Neural progenitor cell (in vitro differentiated cells): ENCODE measurements around the gene INSM1. TPM values are rescaled to one million over a fixed set of nuclear protein-coding genes. Genes with fewer than 3 reads are reported as not detected.
A peak's percentile ranks its signal among the peaks of the same experiment; 100 is the strongest.

Source experiments
- DNase-seq: peaks from one replicate; pipeline ENCODE4 v3.0.0-alpha.2; 2016; ENCODE audit warnings: low spot score
- H2AFZ ChIP-seq: fragments of 200-600 bp; sonication (generic); replicated peaks from 2 replicates; pipeline ENCODE4 v1.6.1; 2016; ENCODE audit warnings: antibody characterized with exemption
- H3F3A ChIP-seq: fragments of 200-600 bp; sonication (generic); 2 replicates; pipeline ENCODE4 v1.6.1; 2016; ENCODE audit warnings: antibody characterized with exemption, low read depth
- H3K27ac ChIP-seq: fragments of 200-600 bp; sonication (generic); 2 replicates; pipeline ENCODE4 v1.5.1; 2016; ENCODE audit warnings: mild to moderate bottlenecking
- H3K27me3 ChIP-seq: fragments of 200-600 bp; sonication (generic); 2 replicates; pipeline ENCODE4 v1.6.1; 2016; ENCODE audit warnings: mild to moderate bottlenecking, moderate library complexity
- H3K36me3 ChIP-seq: fragments of 200-600 bp; sonication (generic); 2 replicates; pipeline ENCODE4 v1.5.1; 2016
- H3K4me1 ChIP-seq: fragments of 200-600 bp; sonication (generic); 2 replicates; pipeline ENCODE4 v1.6.1; 2016; ENCODE audit warnings: mixed run types
- H3K4me2 ChIP-seq: fragments of 200-600 bp; sonication (generic); 2 replicates; pipeline ENCODE4 v1.6.1; 2016
- H3K4me3 ChIP-seq: fragments of 200-600 bp; sonication (generic); 2 replicates; pipeline ENCODE4 v1.5.1; 2016
- H3K79me2 ChIP-seq: fragments of 200-600 bp; sonication (generic); 2 replicates; pipeline ENCODE4 v1.6.1; 2016; ENCODE audit warnings: low read depth
- H3K9ac ChIP-seq: fragments of 200-600 bp; sonication (generic); 2 replicates; pipeline ENCODE4 v1.6.1; 2016
- H3K9me3 ChIP-seq: fragments of 200-600 bp; sonication (generic); 2 replicates; pipeline ENCODE4 v1.5.1; 2016; ENCODE audit warnings: low read depth
- H4K20me1 ChIP-seq: fragments of 200-600 bp; sonication (generic); 2 replicates; pipeline ENCODE4 v1.6.1; 2016; ENCODE audit warnings: low read depth
- H3K27ac Mint-ChIP-seq: 3 replicates; pipeline ENCODE4 v1.8.0; 2021; ENCODE audit warnings: mixed read lengths
- H3K27me3 Mint-ChIP-seq: 2 replicates; pipeline ENCODE4 v1.8.0; 2022; ENCODE audit warnings: low read depth, mild to moderate bottlenecking, inconsistent platforms, moderate library complexity, mixed read lengths; ENCODE audit not compliant: insufficient read depth
- H3K36me3 Mint-ChIP-seq: 3 replicates; pipeline ENCODE4 v1.8.0; 2021; ENCODE audit warnings: mixed read lengths
- H3K4me1 Mint-ChIP-seq: 3 replicates; pipeline ENCODE4 v1.8.0; 2021; ENCODE audit warnings: mixed read lengths
- H3K4me3 Mint-ChIP-seq: 3 replicates; pipeline ENCODE4 v1.8.0; 2021; ENCODE audit warnings: mild to moderate bottlenecking, moderate library complexity, mixed read lengths
- H3K9me3 Mint-ChIP-seq: 3 replicates; pipeline ENCODE4 v1.8.0; 2020; ENCODE audit warnings: mixed read lengths
- EZH2 ChIP-seq: fragments of 200-600 bp; sonication (generic); IDR thresholded peaks from 2 replicates; pipeline ENCODE4 v1.6.1; 2017; ENCODE audit warnings: antibody characterized with exemption, mild to moderate bottlenecking, moderate library complexity
- EZH2phosphoT487 ChIP-seq: fragments of 200-600 bp; sonication (generic); IDR thresholded peaks from 2 replicates; pipeline ENCODE4 v1.6.1; 2017; ENCODE audit warnings: antibody characterized with exemption
- total RNA-seq: library from RNA; depleted of rRNA; stranded (reverse); fragments of >200 nt; gene quantifications from 2 replicates; pipeline ENCODE4 v1.2.3, GENCODE V29; 2015; ENCODE audit warnings: low replicate concordance
- TF ChIP-seq, protein P1 (sequence below): fragments of 200-600 bp; sonication (generic); IDR thresholded peaks from 2 replicates; pipeline ENCODE4 v1.5.1; 2017; ENCODE audit warnings: antibody characterized with exemption, mild to moderate bottlenecking

INSM1 gene
- total RNA-seq, 1 donor from 2014 or later = 0.41 TPM

DNA sequence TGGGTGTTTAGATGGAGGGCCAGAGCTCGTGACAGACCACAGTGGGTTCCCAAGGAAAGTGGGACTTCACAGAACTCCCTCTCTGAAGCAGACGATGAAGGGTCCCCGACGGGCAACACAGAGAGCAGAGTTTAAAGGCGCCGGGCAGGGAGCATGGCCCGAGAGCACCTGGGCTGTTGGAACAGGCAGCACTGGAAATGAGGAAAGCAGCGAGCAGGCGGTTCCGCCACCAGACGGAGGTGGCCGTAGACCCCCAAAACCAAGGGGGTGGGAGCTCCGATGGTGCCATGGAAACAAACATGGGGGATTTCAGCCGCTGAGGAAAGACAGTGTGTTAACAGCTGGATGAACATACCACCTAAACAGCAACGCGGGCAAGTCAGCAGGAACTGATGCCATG, 27.5 kb upstream of the INSM1 start:
- Mint-ChIP-seq H3K27ac (no peak overlapping the region), H3K4me3 (no peak overlapping the region), H3K9me3 (peaks cover 5% of the 10 kb centered on the region), H3K27me3 (peaks cover 2% of the 10 kb centered on the region), H3K36me3 (no peaks in the 10 kb centered on the region), H3K4me1 (peaks cover 3% of the 10 kb centered on the region)
- Histone ChIP-seq H3K27ac (no peak overlapping the region), H3F3A (no peaks in the 10 kb centered on the region), H3K79me2 (no peaks in the 10 kb centered on the region), H3K36me3 (no peaks in the 10 kb centered on the region), H3K4me3 (no peak overlapping the region), H4K20me1 (no peaks in the 10 kb centered on the region), H3K4me1 (no peaks in the 10 kb centered on the region), H3K4me2 (no peak overlapping the region), H3K27me3 (no peaks in the 10 kb centered on the region), H2AFZ (no peak overlapping the region), H3K9me3 (no peaks in the 10 kb centered on the region), H3K9ac (no peak overlapping the region)
- DNase-seq = no peak
- TF ChIP-seq, protein P1, sequence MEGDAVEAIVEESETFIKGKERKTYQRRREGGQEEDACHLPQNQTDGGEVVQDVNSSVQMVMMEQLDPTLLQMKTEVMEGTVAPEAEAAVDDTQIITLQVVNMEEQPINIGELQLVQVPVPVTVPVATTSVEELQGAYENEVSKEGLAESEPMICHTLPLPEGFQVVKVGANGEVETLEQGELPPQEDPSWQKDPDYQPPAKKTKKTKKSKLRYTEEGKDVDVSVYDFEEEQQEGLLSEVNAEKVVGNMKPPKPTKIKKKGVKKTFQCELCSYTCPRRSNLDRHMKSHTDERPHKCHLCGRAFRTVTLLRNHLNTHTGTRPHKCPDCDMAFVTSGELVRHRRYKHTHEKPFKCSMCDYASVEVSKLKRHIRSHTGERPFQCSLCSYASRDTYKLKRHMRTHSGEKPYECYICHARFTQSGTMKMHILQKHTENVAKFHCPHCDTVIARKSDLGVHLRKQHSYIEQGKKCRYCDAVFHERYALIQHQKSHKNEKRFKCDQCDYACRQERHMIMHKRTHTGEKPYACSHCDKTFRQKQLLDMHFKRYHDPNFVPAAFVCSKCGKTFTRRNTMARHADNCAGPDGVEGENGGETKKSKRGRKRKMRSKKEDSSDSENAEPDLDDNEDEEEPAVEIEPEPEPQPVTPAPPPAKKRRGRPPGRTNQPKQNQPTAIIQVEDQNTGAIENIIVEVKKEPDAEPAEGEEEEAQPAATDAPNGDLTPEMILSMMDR = no peak
- TF ChIP-seq EZH2phosphoT487 (no peak), EZH2 (no peak)

DNA sequence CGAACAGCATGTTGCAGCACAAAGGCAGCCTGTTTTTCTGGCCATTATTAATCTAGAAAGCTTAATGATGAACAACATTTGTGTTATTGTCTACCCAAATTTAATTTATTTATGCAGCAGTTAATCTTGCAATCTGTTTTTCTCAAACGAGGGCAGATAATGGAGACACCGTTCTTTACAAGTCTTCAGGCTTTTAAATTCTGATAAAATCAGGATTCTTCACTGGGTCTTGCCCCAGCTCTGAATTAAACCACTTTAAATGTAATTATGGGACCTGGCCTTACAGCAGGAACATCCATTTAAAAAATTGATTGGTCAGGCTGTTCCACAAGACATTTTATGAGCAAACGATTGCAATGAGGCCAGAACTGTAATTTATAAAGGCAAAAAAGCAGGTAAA, 26.5 kb upstream of the INSM1 start:
- H3K4me3 ChIP-seq = no peak overlapping the region

DNA sequence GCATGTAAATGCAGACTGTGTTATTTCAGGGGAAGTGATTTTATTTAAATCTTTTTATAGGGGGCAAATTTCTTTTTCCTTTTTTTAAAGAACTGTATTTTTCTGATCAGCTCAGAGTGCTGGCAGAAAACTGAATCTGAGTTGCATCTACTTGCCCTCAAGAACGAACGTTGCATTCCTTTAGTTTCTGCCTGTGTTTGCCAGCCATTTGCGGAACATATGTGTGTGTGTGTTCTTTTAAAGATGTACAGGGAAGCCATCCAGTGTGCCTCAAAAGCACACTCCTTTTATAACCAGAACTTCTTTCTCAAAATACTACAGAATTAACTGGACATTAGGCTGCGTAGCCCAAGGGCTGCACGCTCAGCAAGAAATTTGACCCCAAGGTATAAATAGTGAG, 25.8 kb upstream of the INSM1 start:
- H2AFZ ChIP-seq = peak overlapping the region; percentile 54
- no peak overlapping the region for H3K9ac ChIP-seq

More for the DNA sequence above, 26.5 kb upstream of the INSM1 start:
- no peaks in the 10 kb centered on the region for H4K20me1 ChIP-seq
- no peak overlapping the region for H2AFZ ChIP-seq
- H3K27me3 ChIP-seq = no peaks in the 10 kb centered on the region
- H3K9ac ChIP-seq = no peak overlapping the region
- no peak overlapping the region for H3K4me2 ChIP-seq
- no peak for DNase-seq
- no peaks in the 10 kb centered on the region for H3K36me3 ChIP-seq
- no peaks in the 10 kb centered on the region for H3K79me2 ChIP-seq
- peaks cover 3% of the 10 kb centered on the region for H3K4me1 Mint-ChIP-seq
- H3K9me3 Mint-ChIP-seq = peaks cover 3% of the 10 kb centered on the region
- no peaks in the 10 kb centered on the region for H3F3A ChIP-seq
- H3K27ac Mint-ChIP-seq = no peak overlapping the region
- TF ChIP-seq EZH2 (no peak), EZH2phosphoT487 (no peak)
- TF ChIP-seq, protein P1 = no peak
- no peaks in the 10 kb centered on the region for H3K4me1 ChIP-seq
- H3K9me3 ChIP-seq = no peaks in the 10 kb centered on the region
- H3K27me3 Mint-ChIP-seq = no peaks in the 10 kb centered on the region
- no peak overlapping the region for H3K4me3 Mint-ChIP-seq
- H3K27ac ChIP-seq = no peak overlapping the region
- no peaks in the 10 kb centered on the region for H3K36me3 Mint-ChIP-seq

More for the DNA sequence above, 25.8 kb upstream of the INSM1 start:
- Mint-ChIP-seq H3K9me3 (peaks cover under 1% of the 10 kb centered on the region), H3K27me3 (no peaks in the 10 kb centered on the region), H3K27ac (peak overlapping the region; percentile 66), H3K36me3 (no peaks in the 10 kb centered on the region), H3K4me3 (no peak overlapping the region), H3K4me1 (peaks cover 3% of the 10 kb centered on the region)
- H3K27me3 ChIP-seq = no peaks in the 10 kb centered on the region
- no peaks in the 10 kb centered on the region for H3K79me2 ChIP-seq
- H3K27ac ChIP-seq = no peak overlapping the region
- no peaks in the 10 kb centered on the region for H4K20me1 ChIP-seq
- H3F3A ChIP-seq = no peaks in the 10 kb centered on the region
- H3K36me3 ChIP-seq = no peaks in the 10 kb centered on the region
- TF ChIP-seq EZH2phosphoT487 (no peak), EZH2 (no peak)
- TF ChIP-seq, protein P1 = no peak
- H3K4me2 ChIP-seq = no peak overlapping the region
- no peaks in the 10 kb centered on the region for H3K4me1 ChIP-seq
- H3K9me3 ChIP-seq = no peaks in the 10 kb centered on the region
- DNase-seq = no peak
- H3K4me3 ChIP-seq = no peak overlapping the region
